T-helper 1 cell (primary cell): ENCODE measurements around the gene OLA1.
"Not testable (repeated sequence)": the region's sequence is repeated elsewhere in the genome, so short reads cannot be mapped to it uniquely, and the experiment has no call there.

Experiments
- DNase-seq, 5 donors: peaks; one replicate each; pipeline ENCODE4 v3.0.0-alpha.2; 2012 to 2020
- total RNA-seq, 4 donors: gene quantifications; one replicate each; lab custom pipeline; 2026; lab: John Stamatoyannopoulos, UW

The OLA1 gene
- 36.1 to 51.3 (median 45.2) reads per million in 4 donors for total RNA-seq

GRCh38 chr2:174248187-174248997 lies at the start of gene OLA1:
Gene OLA1, minus strand, starts transcription at chr2:174248532. Its CDS starts 1,717 bp downstream, at chr2:174246815.
- DNase-seq = peak; percentile 92 to 95 (median 93)

DNA sequence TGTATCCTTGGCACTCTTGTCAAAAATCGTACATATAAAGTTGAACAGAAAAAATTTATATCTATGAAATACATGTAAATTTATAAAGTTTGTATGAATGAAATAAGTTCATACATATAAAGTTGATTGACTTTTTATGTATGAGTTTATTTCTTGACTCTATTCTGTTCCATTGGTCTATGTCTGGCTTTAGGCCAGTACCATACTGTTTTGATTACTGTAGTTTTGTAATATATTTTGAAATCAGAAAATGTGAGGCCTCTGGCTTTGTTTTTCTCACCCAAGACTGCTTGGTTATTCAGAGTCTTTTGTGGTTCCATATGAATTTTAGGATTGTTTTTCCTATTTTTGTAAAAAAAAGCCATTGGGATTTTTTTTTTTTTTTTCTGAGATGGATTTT lies 44.6 kb upstream of the OLA1 start:
- DNase-seq = no peak

DNA sequence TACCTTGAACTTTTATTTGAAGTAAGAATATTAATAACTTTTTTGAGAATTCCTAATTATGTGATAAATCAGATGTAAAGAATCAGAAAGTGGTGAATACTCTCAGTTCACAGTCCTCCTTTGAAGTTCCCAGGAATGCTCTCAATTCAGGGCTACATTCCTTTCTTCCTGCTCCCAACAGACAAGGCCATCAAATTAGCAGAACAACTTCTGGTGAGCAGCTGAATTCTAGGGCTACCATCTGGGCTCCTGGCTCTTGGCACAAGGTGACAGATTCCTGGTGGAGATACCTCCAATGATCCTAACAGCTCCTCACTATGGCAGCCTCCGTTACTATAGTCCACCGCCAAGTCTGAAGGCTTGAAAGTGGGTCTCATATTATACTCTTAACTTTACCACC lies 37.8 kb upstream of the OLA1 start:
- no peak for DNase-seq

- no peak for DNase-seq
Measured at GRCh38 chr2:174282441-174282840, 34.1 kb upstream of the OLA1 start.

- DNase-seq = no peak
Measured at GRCh38 chr2:174281736-174282135, 33.4 kb upstream of the OLA1 start.

- DNase-seq = no peak
Measured at GRCh38 chr2:174280596-174280995, 32.3 kb upstream of the OLA1 start.

GRCh38 chr2:174270263-174270662 lies 21.9 kb upstream of the OLA1 start:
- not testable (repeated sequence) for DNase-seq

DNA sequence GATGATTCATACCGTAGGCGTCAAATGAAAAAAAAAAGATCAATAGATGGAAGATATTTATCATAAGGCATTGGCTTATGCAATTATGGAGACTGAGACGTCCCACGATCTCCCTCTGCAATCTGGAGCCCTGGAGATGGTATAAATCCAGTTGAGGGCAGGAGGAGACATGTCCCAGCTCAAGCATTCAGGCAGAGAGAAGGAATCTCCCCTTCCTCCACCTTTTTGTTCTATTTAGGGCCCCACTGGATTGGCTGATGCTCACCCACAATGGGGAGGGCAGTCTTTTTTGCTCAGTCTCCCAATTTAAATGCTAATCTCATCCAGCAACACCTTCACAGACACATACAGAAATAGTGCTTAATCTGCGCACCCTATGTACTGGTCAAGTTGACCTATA lies 18.0 kb upstream of the OLA1 start:
- DNase-seq = no peak

DNA sequence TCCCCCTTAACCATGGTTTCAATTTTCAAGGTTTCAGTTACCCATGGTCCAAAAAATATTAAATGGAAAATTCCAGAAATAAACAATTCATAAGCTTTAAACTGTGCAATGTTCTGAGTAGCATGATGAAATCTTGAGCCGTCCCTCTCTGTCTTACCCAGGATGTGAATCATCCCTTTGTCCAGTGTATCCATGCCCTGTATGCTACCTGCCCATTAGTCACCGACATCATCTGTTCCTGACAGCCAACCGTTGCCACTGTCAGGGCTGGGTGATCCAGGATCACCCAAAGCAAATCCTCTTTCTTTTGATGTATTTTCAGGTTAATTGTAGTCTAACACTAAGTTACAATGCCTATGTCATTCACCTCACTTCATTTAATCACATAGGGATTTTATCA lies 15.7 kb upstream of the OLA1 start:
- DNase-seq = no peak

DNA sequence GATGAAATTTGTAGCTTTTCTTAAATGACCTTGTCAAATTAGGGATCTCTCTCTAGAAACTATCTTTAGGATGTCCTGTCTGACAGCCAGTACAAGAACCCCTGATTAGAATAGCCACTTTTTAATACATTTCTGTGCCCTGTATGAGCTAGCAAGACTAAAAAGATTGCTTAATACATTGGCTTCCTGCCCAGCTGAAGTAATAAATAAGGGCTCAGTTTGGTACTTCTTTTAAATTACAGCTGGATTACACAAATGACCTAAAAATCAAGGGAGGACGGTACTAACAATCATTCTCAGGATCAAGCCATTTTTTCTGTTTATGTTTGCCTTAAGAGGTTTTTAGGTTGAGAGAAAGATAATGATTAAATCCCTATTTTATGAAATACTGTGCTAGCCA lies 11.6 kb upstream of the OLA1 start:
- no peak for DNase-seq

- no peak for DNase-seq
Measured at GRCh38 chr2:174254267-174254666, 5.9 kb upstream of the OLA1 start.

GRCh38 chr2:174248998-174249592 lies 763 bp upstream of the OLA1 start:
- DNase-seq = no peak

DNA sequence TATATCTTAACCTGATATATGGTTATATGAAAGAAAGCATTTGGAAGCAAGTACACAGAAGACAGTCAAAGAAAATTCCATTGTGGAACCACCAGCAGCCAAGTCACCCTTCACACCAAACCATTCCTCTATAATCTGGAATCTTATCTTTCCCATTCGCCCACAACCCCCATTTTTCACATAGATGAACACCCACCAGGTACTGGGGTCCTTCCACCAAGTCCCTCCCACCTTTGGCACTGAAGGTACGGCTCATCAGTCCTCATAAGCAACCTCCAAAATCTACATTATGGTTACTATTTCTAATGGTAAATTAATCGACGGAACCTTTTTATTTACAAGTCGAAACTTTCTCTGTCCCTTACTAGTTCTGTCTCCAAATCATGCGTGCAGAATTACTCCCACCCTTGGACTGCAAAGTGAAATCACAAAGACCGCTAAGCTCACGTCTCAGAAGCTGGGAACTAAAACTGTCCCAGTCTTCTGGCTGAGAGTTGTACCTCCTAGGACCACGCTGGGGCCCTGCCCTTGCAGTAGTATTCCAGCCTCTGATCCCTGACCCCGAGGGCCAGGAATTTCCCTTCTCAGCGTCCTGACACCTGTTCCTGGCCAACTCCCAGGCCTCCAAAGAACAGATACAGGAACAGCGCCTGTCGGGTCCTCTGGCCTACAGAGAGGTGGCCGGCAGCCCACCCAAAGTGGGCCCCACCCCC lies 702 bp downstream of the OLA1 start:
- DNase-seq = peak in 2 of 5 donors; percentile 4 to 13

GRCh38 chr2:174246944-174247381 lies 1.4 kb downstream of the OLA1 start:
- no peak for DNase-seq

DNA sequence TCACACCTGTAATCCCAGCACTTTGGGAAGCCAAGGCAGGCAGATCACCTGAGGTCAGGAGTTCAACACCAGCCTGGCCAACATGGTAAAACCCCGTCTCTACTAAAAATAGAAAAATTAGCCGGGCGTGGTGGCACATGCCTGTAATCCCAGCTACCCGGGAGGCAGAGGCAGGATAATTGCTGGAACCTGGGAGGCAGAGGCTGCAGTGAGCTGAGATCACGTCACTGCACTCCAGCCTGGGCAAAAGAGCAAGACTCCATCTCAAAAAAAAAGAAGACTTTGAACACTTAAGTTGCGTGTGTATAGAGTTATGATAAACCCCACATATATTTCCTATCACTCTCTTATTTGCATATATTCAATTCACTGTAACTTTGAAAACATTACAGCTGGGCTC lies 2.7 kb downstream of the OLA1 start:
- not testable (repeated sequence) for DNase-seq

- no peak for DNase-seq
Measured at GRCh38 chr2:174245065-174245464, 3.3 kb downstream of the OLA1 start.

GRCh38 chr2:174243812-174244211 lies 4.5 kb downstream of the OLA1 start:
- no peak for DNase-seq

- no peak for DNase-seq
Measured at GRCh38 chr2:174240097-174240496, 8.2 kb downstream of the OLA1 start.

DNA sequence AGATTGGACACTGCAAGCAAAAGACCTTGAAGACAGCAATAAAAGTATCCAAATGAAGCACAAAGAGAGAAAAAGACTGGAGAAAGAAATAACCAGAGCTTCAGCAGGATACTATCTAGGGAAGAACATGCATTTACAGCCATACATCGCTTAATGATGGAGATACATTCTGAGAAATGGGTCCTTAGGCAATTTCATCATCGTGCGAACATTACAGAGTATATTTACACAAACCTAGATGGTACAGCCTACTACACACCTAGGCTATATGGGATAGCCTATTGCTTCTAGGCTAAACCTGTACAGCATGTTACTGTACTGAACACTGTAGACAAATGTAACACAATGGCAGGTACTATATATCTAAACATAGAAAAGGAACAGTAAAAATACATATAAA lies 11.9 kb downstream of the OLA1 start:
- no peak for DNase-seq

GRCh38 chr2:174235680-174236079 lies 12.7 kb downstream of the OLA1 start:
- no peak for DNase-seq

DNA sequence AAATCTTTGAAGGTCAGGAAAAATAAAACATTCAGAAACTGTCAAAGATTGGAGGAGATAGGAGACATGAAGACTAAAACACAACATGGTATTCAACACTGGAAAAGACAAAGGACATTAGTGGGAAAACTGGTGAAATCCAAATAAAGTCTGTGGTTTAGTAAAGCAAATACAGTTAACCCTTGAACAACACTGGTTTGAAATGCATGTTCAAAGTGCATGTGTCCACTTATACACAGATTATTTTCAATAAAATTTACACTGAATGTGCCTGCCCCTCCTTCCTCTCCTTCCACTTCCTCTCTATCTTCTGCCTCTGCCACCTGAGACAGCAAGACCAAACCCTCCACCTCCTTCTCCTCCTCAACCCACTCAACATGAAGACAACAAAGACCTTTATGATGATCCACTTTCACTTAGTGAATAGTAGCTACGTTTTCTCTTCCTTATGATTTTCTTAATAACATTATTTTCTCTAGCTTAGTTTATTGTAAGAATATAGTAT lies 14.5 kb downstream of the OLA1 start:
- no peak for DNase-seq

DNA sequence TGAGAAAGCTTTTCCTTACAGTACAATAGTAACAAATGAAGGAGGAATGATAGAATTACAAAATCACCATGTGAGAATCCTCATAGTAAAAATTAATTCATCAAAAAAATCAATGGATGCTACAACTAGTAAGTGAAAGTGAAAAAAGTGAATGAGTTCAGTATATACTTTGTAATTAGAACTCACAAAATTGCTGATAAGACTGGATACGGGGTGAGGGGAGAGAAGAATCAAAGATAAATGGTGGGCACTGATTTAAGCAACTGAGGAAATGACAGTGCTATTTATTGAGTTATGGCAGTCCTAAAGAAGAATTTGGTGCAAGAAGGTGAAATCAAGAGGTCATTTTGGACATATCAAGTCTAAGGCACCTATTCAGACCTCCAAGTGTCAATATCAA lies 20.6 kb downstream of the OLA1 start:
- no peak for DNase-seq

GRCh38 chr2:174224665-174225288 lies 23.6 kb downstream of the OLA1 start:
- DNase-seq = no peak
